DMS79 treated with DMSO at 0.1 percent for 48 hours (cell line): ENCODE results near the gene LILRB2.
A peak's percentile ranks its signal among the peaks of the same experiment; 100 is the strongest.
"Not testable (repeated sequence)": the region's sequence is repeated elsewhere in the genome, so short reads cannot be mapped to it uniquely, and the experiment has no call there.

ENCODE experiments used
- DNase-seq: peaks from one replicate; lab custom pipeline; 2025; lab: John Stamatoyannopoulos, UW

The LILRB2 gene

DNA sequence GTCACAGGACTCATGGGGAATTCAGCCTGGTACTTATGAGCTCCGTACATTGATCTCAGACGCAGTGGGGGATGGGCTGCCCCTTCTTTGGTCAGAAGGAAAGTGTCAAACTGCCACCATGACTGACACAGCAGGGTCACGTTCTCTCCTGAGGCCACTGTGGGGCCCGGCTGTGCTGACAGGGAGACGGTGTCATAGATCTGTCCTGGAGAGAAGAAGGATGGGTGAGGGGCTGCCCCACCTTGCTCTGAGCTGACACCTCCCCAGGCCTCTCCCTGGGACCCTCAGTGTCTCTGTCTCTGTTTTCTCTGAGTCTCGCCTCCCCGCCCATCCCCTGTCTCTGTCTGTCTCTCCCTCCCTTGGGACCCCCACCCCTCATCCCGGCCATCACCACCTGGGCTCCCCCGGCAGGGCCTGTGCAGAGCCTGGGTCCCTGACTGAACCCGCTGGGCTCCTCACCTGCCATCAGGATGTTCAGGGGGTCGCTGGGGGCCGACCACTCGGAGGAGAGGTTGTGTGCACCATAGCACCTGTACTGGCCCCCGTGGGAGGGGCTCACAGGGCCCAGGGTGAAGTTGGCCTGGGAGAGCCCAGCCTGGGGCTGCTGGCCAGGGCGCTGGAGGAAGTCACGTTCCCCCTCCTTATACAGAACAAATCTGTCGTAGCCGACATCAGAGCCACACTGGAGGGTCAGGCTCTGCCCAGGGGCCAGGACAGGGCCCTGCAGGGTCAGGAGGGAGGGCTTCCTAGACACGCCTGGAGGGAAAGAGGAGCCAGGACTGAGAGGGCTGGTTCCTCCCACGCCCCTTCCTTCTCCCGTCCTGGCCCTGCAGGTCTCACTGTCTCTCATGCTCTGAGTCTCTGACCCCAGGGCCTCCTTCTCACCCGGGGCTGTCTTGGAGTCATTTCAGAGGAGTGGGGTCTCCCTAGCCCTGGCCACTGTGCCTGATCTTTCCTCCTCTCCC is 40.3 kb downstream of the LILRB2 start:
- DNase-seq, result not testable (repeated sequence)

- not testable (repeated sequence) for DNase-seq
Measured at GRCh38 chr19:54239491-54240371, 41.2 kb downstream of the LILRB2 start.

DNA sequence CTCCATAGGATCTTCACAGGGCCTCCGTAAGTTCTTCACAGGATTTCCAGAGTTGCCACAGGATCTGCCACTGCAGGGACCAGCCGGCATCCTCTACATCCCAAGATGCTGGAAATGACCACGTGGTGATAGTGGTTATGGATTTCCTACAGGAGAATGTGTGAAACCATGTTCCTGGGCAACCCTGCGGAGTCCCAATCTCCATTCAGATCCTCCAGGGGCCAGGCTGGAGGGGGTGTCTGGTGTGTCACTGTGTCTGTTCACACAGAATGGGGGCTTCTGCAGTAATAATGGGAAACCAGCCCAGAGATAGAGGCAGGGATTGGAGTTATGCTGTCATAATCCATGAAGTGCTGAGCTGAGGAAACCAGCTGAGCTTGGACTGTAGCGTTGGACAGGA is 47.0 kb downstream of the LILRB2 start:
- no peak for DNase-seq

- DNase-seq, result peak; percentile 83
Measured at GRCh38 chr19:54231077-54231931, 49.6 kb downstream of the LILRB2 start.

GRCh38 chr19:54230031-54230430 is 50.9 kb downstream of the LILRB2 start:
- DNase-seq, result no peak

DNA sequence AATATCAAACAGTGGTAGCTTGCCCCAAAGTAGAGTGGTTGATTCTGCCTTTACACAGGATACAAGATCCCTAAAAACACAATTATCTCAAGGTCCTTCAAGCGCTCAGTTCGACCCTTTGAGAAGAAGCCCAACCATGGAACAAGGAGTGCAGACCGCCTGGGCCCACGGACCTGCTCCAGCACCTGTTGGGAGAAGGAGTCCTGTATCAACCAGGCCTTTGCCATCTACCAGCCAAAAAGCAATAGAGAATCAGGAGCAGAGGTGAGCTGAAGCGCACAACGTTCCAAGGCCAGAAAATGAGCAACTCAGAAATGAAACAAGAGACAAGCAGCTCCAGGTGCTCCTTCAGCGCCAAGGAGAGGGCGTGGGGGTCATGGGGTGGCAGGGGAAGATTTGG is 51.8 kb downstream of the LILRB2 start:
- no peak for DNase-seq

GRCh38 chr19:54224619-54225018 is 56.3 kb downstream of the LILRB2 start:
- not testable (repeated sequence) for DNase-seq

GRCh38 chr19:54223937-54224281 is 57.0 kb downstream of the LILRB2 start:
- DNase-seq, result not testable (repeated sequence)
